Stimulated activated effector memory CD8-positive, alpha-beta T cell treated with anti-CD3 and anti-CD28 coated beads, Interleukin-12 subunit alpha, Interleukin-12 subunit beta, amount 100 ng/mL, for 72 hours (primary cell): ENCODE measurements around the gene SRXN1.

Experiments
- ATAC-seq: fragments of 150-1000 bp; cut with Tn5 transposase; 2 replicates; pipeline ENCODE4 v1.10.0; 2021
- DNase-seq, 2 donors: peaks; one replicate each; pipeline ENCODE4 v3.0.0; 2021 to 2022; ENCODE audit warnings: low spot score in 2 of 2
- H3K27ac Mint-ChIP-seq: one replicate; pipeline ENCODE4 v1.8.0; 2022; ENCODE audit warnings: mild to moderate bottlenecking, mixed read lengths
- H3K36me3 Mint-ChIP-seq: one replicate; pipeline ENCODE4 v1.8.0; 2022; ENCODE audit warnings: mild to moderate bottlenecking, mixed read lengths
- H3K4me1 Mint-ChIP-seq: one replicate; pipeline ENCODE4 v1.8.0; 2022; ENCODE audit warnings: mixed read lengths
- H3K4me3 Mint-ChIP-seq: one replicate; pipeline ENCODE4 v1.8.0; 2022; ENCODE audit warnings: mild to moderate bottlenecking, mixed read lengths
- H3K9me3 Mint-ChIP-seq: one replicate; pipeline ENCODE4 v1.8.0; 2022; ENCODE audit warnings: mixed read lengths

Gene SRXN1

DNA sequence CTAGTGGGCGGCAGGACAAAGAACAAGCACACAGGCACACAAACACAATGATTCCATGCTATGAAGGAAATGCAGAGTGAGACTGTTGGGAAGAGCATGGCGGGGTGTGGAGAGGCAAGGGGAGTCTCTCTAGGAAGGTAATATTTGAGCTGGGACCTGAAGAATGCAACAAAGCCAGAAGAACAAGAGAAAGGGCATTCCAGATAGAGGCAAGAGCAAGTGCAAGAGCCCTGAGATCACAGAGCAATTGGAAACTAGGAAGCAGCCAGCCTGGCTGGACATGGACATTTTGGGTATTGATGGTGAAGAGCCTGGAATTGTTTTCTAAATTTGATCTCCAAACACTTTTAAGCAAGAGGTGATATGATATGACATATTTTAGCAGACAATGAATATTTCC lies 15.4 kb downstream of the SRXN1 start:
- H3K27ac Mint-ChIP-seq = no peak overlapping the region
- H3K9me3 Mint-ChIP-seq = no peaks in the 10 kb centered on the region
- H3K4me1 Mint-ChIP-seq = peaks cover 5% of the 10 kb centered on the region
- H3K36me3 Mint-ChIP-seq = no peaks in the 10 kb centered on the region
- ATAC-seq (no peak), DNase-seq (no peak)
- H3K4me3 Mint-ChIP-seq = no peak overlapping the region

DNA sequence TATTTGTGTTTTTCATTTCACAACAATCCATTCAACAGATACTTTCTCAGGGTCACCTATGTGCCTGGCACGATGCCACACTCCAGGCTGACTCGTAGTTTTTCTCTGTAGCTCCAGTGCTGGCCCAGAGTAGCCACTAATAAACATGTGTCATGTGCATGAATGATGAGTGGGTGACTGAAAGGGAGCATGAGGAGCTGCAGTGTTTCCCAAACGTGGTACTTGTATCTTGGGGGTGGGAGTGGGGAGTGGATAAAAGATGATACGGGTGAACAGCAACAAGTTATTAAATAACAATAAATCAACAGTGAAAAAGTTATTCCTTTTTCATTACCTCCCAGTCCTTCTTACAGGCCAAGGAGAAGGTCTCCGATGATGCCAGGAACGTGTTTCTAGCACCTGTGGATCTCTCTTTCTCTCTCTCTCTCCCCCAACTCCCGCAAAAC lies 17.1 kb downstream of the SRXN1 start:
- Mint-ChIP-seq H3K4me1 (no peaks in the 10 kb centered on the region), H3K4me3 (no peak overlapping the region), H3K36me3 (no peaks in the 10 kb centered on the region), H3K27ac (no peak overlapping the region), H3K9me3 (no peaks in the 10 kb centered on the region)
- no peak for DNase-seq
- no peak for ATAC-seq

DNA sequence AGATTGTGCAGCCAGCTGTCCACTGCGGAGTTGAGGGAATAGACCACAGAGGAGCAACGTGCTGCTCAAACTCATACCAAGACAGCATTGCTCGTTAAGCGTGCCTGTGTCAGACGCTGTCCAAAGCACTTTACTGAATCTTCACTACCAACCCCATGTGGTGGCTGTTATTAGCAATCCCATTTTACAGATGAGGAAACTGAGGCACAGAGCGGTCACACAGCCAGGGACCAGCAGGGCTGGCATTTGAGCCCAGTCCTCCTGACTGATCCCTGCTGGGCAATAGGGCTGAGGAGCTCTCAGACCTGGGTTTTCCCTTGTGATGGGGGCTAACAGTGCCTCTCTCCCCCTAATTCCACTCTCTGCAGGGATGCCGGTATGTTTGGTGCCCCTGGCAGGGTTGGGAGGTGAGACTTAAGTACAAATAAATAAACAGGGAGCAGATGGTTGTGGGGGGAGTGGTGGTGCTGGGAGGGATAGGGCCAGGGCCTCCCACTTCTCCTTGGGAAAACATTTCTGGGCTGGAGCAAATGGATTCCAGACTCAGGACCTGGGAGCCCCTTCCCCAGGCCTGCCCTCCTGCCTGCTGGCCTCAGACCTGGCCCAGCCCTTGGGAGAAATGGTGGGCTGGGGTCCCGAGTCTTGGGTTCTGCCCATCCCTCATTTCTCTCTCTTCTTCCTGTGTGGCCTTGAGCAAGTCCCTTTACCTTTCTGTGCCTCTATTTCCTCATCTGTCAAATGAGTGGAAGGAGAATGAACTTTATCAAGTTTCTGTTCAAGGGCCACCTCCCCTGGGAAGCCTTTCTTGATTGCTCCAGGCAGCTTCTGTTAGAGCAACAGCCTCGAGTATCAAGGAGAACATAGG lies 17.7 kb downstream of the SRXN1 start:
- Mint-ChIP-seq H3K4me1 (no peaks in the 10 kb centered on the region), H3K4me3 (no peak overlapping the region), H3K9me3 (no peaks in the 10 kb centered on the region), H3K36me3 (no peaks in the 10 kb centered on the region), H3K27ac (no peak overlapping the region)
- DNase-seq = no peak
- no peak for ATAC-seq

DNA sequence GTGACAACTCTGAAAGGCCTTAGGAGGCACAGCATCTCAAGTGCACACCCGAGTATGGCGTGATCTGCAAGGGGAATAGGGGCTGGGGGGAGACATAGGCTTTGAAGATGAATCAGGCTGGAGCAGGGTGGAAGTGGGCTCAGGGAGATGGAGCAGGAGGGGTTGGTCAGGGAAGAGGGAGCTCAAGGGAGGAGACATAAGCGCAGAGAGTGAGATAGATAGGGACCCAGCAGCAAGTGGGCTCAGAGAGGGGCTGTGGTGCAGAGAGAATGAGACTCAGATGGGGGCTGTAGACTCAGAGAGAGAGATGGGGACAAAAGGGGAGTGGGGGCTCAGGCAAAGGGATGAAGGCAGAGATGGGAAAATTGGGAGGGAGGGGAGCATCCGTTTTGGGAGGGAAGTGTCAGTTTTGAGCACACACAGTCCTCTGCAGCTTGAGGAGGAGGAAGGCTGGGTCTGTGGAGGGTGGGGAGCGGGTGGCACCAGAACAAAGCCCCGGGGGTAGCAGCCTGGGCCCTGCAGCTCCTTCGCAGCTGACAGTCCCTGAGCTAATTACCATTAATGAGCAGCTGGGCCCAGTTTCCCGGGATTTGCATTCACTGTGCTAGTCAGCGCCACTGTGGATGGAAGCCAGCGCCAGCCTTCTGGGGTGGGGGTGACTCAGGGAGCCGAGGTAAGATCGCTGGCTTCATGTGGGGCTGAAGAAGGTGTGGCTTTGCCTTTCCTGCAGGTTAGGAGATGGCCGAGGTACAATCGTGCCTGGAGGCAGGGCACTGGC lies 18.7 kb downstream of the SRXN1 start:
- DNase-seq (no peak), ATAC-seq (no peak)
- no peaks in the 10 kb centered on the region for H3K4me1 Mint-ChIP-seq
- no peaks in the 10 kb centered on the region for H3K36me3 Mint-ChIP-seq
- H3K27ac Mint-ChIP-seq = no peak overlapping the region
- no peaks in the 10 kb centered on the region for H3K9me3 Mint-ChIP-seq
- H3K4me3 Mint-ChIP-seq = no peak overlapping the region

DNA sequence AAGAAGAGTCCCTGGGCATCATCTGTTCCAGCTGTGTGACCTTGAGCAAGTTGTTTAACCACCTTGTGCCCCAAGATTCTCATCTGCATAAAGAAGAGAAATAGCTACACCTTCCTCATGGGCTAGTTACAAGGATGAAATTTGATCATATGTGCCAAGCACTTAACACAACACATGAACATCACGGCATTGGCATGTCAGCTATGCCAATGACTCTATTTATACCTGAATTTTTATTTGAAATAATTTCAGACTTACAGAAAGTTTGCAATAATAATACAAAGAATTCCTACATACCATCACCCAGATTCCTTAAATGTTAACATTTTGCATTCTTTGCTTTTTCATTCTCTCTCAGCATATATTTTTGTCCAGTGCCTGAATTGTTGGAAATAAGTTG lies 21.9 kb downstream of the SRXN1 start:
- Mint-ChIP-seq H3K36me3 (no peaks in the 10 kb centered on the region), H3K4me1 (no peaks in the 10 kb centered on the region), H3K9me3 (no peaks in the 10 kb centered on the region), H3K27ac (no peak overlapping the region), H3K4me3 (no peak overlapping the region)
- DNase-seq = no peak
- ATAC-seq = no peak

DNA sequence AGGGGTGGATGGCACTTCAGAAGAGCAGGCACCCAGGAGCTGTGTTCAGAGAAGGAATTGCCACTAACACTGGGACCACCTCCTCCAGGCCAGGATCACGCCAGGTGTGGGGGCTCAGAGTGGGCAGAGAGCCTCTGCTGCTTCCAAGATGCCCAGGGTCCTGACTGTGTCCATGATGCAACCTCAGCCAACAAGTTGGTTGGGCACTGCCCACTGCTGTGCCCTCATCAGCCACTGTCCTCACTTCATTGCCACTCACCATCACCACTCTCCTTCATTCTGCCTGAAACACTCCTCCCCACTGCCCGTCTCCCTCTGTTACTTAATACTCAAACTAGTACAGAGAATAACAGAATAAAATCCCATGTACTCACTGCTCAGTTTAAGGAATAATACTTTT lies 26.4 kb downstream of the SRXN1 start:
- no peak overlapping the region for H3K4me3 Mint-ChIP-seq
- no peaks in the 10 kb centered on the region for H3K4me1 Mint-ChIP-seq
- no peak for DNase-seq
- peak; percentile 28 for ATAC-seq
- H3K9me3 Mint-ChIP-seq = no peaks in the 10 kb centered on the region
- no peaks in the 10 kb centered on the region for H3K36me3 Mint-ChIP-seq
- H3K27ac Mint-ChIP-seq = no peak overlapping the region

DNA sequence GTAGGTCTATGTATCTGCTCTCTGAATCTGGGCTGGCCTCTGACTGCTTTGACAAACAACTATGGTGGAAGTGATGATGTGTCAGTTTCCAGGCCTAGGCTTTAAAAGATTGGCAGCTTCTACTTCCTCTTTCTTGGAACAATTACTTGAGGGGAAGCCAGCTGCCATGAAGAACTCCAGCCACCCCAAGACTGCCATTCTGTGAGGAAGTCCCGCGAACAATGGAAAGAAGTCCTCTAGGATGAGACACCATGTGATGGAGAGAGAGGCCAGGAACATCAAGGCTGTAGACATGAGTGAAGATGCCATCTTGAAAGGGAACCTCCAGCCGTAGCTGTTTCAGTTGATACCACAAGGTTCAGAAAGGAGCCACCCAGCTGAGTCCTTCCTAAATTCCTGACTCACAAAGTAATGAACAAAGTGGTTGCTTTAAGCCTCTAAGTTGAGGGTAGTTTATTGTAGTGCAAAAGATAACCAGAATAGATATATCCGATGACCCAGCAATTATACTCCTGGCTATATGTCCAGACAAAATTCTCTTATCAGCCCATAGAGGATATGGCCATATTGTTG lies 27.6 kb downstream of the SRXN1 start:
- H3K27ac Mint-ChIP-seq = no peak overlapping the region
- no peak overlapping the region for H3K4me3 Mint-ChIP-seq
- H3K9me3 Mint-ChIP-seq = no peaks in the 10 kb centered on the region
- ATAC-seq = no peak
- no peaks in the 10 kb centered on the region for H3K36me3 Mint-ChIP-seq
- no peaks in the 10 kb centered on the region for H3K4me1 Mint-ChIP-seq
- DNase-seq = no peak

DNA sequence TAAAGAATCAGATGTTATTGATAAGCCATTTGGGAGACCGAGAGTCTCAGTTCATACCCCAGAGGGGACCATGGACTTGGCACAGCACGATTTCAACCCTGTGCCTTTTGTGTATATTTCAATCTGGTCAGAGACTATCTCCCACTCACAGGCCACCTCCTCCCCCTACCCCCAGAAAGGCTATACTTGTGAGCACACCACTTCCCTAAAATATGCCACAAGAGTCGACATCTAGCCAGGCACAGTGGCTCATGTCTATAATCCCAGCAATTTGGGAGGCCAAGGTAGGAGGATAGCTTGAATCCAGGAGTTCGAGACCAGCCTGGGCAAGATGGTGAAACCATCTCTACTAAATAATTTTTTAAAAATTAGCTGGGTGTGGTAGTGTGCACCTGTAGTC lies 29.3 kb downstream of the SRXN1 start:
- Mint-ChIP-seq H3K27ac (no peak overlapping the region), H3K4me1 (no peaks in the 10 kb centered on the region), H3K9me3 (no peaks in the 10 kb centered on the region), H3K4me3 (no peak overlapping the region), H3K36me3 (no peaks in the 10 kb centered on the region)
- DNase-seq (no peak), ATAC-seq (no peak)

DNA sequence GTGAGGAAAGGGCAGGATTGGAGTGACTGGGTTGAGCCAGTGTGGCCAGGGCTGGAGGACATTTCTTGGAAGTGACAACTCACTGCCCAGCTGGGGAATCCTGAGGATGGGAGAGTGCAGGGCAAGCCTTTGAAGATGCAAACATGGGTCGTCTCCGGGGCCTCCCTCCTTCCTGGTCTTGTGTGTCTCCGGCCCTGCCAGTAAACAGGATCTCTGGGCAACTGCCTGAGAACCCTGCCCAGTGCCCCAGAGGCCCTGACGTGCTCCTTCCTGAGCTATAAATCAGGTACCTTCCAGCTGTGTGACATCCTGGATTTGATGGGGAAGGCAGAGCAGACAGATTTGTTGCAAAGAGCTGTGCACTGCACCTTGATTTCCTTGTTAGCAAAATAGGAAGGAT lies 30.0 kb downstream of the SRXN1 start:
- Mint-ChIP-seq H3K36me3 (no peaks in the 10 kb centered on the region), H3K4me1 (no peaks in the 10 kb centered on the region), H3K9me3 (peaks cover 1% of the 10 kb centered on the region), H3K27ac (no peak overlapping the region), H3K4me3 (no peak overlapping the region)
- no peak for DNase-seq
- ATAC-seq = no peak

DNA sequence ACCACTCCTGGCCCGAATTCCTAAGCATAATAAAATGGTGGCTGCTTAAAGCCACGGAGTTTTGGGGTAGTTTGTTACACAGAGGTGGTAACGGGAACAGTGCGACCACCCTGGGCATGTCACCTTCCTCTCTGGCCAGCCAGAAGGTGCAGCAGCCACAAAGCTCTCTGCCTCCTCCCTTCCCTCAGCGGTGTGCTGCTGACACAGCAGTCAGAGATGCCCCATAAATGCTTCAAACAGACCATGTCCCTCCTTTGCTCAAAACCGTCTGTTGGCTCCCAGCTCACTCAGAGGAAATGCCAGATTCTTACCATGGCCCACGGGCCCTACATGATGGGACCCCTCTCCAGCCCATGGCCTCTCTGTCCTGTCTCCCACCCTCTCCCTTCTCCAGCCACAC lies 30.8 kb downstream of the SRXN1 start:
- Mint-ChIP-seq H3K4me1 (no peaks in the 10 kb centered on the region), H3K4me3 (no peak overlapping the region), H3K9me3 (peaks cover 4% of the 10 kb centered on the region), H3K36me3 (no peaks in the 10 kb centered on the region), H3K27ac (no peak overlapping the region)
- ATAC-seq (no peak), DNase-seq (no peak)

DNA sequence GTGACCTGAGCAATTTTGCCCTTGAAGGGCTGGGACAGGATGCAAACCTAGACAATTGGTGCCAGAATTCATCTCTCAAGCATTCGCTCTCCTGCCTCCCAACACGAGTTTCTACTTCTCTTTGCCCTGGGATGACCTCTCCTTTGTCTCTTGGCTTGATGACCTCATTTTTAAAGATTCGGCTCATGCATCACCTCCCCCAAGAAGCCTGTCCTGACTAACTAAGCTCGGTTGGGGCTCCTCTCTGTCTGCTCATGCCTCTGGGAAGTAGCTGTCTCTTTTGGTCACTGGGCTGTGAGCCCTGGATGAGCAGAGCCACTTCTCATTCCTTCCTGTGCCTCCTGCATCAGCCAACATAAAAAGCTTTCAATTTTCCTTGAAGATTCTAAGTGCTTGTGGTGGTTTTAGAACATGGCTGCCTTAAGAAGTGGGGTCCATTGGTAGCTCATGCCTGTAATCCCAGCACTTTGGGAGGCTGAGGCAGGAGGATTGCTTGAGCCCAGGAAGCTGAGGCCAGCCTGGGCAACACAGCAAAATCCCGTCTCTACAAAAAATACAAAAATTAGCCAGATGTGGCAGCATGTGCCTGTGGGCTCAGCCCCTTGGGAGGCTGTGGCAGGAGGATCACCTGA lies 31.8 kb downstream of the SRXN1 start:
- Mint-ChIP-seq H3K36me3 (no peaks in the 10 kb centered on the region), H3K27ac (no peak overlapping the region), H3K4me3 (no peak overlapping the region), H3K4me1 (no peaks in the 10 kb centered on the region), H3K9me3 (peaks cover 4% of the 10 kb centered on the region)
- no peak for ATAC-seq
- DNase-seq = no peak

DNA sequence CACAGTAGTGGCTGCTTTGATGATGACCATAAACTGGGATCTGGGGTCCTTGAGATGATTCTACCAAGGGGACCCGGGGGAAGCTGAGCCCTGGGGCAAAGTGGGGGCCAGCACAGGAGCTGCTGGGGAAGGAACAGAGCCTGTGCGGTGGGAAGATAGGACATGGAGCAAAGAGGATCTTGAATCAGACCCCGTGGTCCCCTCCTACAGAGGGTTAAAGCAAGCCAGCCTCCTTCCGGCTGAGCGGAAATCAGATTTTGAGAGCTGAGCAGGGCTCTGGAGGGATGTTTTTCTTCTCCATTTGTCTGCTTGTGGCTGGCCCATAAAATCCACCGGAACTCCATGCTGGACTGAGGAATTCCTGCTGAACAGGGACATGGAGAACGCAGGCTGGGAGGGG lies 32.8 kb downstream of the SRXN1 start:
- Mint-ChIP-seq H3K4me1 (no peaks in the 10 kb centered on the region), H3K9me3 (peaks cover 4% of the 10 kb centered on the region), H3K4me3 (no peak overlapping the region), H3K36me3 (no peaks in the 10 kb centered on the region), H3K27ac (no peak overlapping the region)
- ATAC-seq = no peak
- DNase-seq = no peak

DNA sequence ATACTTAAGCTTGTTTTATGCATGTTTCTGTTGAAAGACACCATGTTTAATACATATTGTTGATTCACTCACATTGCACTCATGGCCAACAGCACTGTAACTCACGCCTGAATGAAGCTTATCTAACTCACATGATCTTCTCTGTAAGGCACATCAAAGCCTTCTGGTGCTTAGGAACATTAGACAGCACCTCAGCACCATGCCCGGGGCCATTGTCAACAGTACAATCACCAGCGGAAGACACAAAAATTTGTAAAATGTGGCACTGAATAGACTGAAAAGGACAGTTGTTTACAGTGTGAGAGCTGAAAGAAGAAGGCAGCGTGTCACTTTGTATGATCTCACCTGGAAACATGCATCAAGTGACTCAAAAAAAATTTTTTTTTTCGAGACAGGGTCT lies 34.0 kb downstream of the SRXN1 start:
- ATAC-seq (no peak), DNase-seq (no peak)
- peaks cover 4% of the 10 kb centered on the region for H3K9me3 Mint-ChIP-seq
- no peak overlapping the region for H3K27ac Mint-ChIP-seq
- H3K36me3 Mint-ChIP-seq = no peaks in the 10 kb centered on the region
- H3K4me1 Mint-ChIP-seq = no peaks in the 10 kb centered on the region
- no peak overlapping the region for H3K4me3 Mint-ChIP-seq

DNA sequence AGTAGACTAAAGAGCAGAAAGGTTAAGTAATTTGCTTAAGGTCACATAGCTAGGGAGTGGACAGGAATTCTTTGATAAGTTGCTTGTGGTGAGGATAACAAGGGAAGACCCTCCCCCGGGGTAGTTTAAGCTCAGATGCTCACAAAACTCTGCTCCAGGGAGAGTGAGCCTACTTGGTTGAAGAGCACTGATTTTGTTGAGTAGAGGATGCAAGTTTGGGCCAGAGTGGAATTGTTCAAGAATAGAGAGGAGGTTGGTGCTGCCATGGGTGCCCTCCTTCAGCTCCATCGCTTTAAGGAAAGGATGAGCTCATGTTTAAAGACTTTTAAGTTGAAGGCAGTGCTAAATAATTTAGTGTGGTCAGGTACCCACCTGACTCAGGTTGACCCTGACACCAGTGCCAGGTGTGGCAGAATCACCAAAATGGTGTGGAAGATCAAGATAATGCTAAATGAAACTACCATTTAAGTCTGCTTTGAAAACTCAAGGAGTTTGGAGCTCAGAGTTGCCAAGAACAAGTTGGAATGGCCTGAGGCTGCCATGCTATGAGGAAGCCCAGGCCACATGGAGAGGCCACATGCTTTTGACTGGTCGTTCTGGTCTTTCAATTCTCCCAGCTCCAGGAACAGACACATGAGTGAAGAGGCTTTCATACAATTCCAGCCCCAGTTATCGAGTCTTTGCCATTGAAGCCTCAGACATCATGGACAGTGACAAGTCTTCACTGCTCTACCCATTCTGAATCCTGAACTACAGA lies 34.9 kb downstream of the SRXN1 start:
- Mint-ChIP-seq H3K4me3 (no peak overlapping the region), H3K36me3 (no peaks in the 10 kb centered on the region), H3K4me1 (no peaks in the 10 kb centered on the region), H3K27ac (no peak overlapping the region), H3K9me3 (peaks cover 4% of the 10 kb centered on the region)
- ATAC-seq = no peak
- DNase-seq = no peak

DNA sequence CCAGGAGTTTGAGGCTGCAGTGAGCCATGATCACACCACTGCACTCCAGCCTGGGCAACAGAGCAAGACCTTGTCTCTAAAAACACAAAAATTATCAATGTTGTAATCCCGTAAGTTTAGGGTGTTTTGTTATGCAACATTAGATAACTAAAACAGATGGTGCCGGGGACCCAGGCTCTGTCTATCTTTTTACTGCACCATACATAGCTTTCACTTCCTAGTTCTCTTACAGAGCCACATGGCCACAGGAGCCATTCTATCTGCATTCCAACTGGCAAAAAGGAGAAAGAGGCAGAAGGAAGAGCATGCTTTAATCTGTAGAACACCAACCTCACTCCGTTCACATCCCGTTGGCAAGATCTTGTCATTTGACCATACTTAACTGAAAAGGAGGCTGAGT lies 37.5 kb downstream of the SRXN1 start:
- Mint-ChIP-seq H3K9me3 (peaks cover 4% of the 10 kb centered on the region), H3K36me3 (no peaks in the 10 kb centered on the region), H3K4me3 (no peak overlapping the region), H3K4me1 (peaks cover 6% of the 10 kb centered on the region), H3K27ac (no peak overlapping the region)
- ATAC-seq (no peak), DNase-seq (no peak)
